ENCODE measurements around the gene KCNK1. TPM values are rescaled to one million over a fixed set of nuclear protein-coding genes. Genes with fewer than 3 reads are reported as not detected.

The KCNK1 gene
- total RNA-seq, 3 donors from 2014 or later = 0.96 to 9.1 (median 5.2) TPM

DNA sequence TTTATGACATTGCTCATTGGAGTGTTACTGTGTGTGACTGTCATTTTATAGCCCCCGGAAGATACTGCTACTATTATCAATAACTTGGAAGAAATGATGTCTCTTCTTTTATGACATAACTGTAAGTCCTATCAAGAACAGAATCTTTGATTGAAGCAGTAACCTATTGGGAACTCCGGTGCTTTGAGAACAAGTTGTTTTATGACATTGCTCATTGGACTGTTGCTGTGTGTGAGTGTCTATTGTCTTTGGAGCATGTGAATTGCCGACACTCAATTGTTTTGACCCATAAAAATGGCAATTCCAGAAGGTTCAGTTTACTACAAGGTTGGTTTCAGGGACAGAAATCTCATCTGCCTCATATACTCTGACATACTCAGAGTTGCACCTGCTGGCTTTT, 8.0 kb downstream of the KCNK1 start:
- H3K9me3 ChIP-seq = no peaks in the 10 kb centered on the region
- H3K4me3 ChIP-seq = no peak overlapping the region
- TF ChIP-seq, protein P1, sequence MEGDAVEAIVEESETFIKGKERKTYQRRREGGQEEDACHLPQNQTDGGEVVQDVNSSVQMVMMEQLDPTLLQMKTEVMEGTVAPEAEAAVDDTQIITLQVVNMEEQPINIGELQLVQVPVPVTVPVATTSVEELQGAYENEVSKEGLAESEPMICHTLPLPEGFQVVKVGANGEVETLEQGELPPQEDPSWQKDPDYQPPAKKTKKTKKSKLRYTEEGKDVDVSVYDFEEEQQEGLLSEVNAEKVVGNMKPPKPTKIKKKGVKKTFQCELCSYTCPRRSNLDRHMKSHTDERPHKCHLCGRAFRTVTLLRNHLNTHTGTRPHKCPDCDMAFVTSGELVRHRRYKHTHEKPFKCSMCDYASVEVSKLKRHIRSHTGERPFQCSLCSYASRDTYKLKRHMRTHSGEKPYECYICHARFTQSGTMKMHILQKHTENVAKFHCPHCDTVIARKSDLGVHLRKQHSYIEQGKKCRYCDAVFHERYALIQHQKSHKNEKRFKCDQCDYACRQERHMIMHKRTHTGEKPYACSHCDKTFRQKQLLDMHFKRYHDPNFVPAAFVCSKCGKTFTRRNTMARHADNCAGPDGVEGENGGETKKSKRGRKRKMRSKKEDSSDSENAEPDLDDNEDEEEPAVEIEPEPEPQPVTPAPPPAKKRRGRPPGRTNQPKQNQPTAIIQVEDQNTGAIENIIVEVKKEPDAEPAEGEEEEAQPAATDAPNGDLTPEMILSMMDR (IDR thresholded peaks at IDR 0.05) = no peak
- no peak for TF ChIP-seq POLR2AphosphoS5 (IDR thresholded peaks at IDR 0.05)
- TF ChIP-seq POLR2A (IDR thresholded peaks at IDR 0.05) = no peak
- no peaks in the 10 kb centered on the region for H3K4me1 ChIP-seq
- no peaks in the 10 kb centered on the region for H3K36me3 ChIP-seq
- intact Hi-C loops (cut with DNase I; ENCODE audit: low total_unique reads) = no loop called here
- DNase-seq (ENCODE audit: low spot score in 2 of 2) = no peak
- H3K27ac ChIP-seq = no peak overlapping the region
- H3K27me3 ChIP-seq = no peaks in the 10 kb centered on the region

- no peak for TF ChIP-seq POLR2AphosphoS5 (IDR thresholded peaks at IDR 0.05)
- no peak for TF ChIP-seq POLR2A (IDR thresholded peaks at IDR 0.05)
- TF ChIP-seq, protein P1 (IDR thresholded peaks at IDR 0.05) = no peak
- no peak overlapping the region for H3K27ac ChIP-seq
- no peaks in the 10 kb centered on the region for H3K4me1 ChIP-seq
- H3K4me3 ChIP-seq = no peak overlapping the region
- H3K9me3 ChIP-seq = no peaks in the 10 kb centered on the region
- DNase-seq (ENCODE audit: low spot score in 2 of 2) = no peak
- no peaks in the 10 kb centered on the region for H3K27me3 ChIP-seq
- no peaks in the 10 kb centered on the region for H3K36me3 ChIP-seq
- intact Hi-C loops (cut with DNase I; ENCODE audit: low total_unique reads) = no loop called here
Observed at GRCh38 chr1:233624289-233624688, 10.4 kb downstream of the KCNK1 start.

DNA sequence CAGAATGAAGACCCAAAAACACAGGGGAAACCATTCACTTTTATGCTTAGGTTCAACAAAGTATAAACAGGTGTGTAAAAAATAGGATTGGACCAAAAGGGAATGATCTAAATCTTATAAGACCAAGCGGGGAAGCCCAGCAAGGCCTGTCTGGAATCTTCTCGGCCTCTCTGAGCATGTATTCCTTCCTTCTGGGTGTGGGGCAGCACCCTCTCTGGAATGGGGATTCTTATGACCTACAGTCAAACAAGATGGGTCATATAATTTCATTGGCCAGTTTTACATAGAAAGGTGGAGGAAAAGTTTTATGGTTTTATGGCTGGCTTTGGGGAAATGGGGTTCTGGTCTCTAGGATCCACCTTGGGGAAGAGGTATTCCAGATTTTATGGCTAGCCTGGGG, 11.2 kb downstream of the KCNK1 start:
- TF ChIP-seq, protein P1 (IDR thresholded peaks at IDR 0.05) = no peak
- TF ChIP-seq POLR2AphosphoS5 (IDR thresholded peaks at IDR 0.05) = no peak
- TF ChIP-seq POLR2A (IDR thresholded peaks at IDR 0.05) = no peak
- intact Hi-C loops (cut with DNase I; ENCODE audit: low total_unique reads) = no loop called here
- H3K4me3 ChIP-seq = no peak overlapping the region

DNA sequence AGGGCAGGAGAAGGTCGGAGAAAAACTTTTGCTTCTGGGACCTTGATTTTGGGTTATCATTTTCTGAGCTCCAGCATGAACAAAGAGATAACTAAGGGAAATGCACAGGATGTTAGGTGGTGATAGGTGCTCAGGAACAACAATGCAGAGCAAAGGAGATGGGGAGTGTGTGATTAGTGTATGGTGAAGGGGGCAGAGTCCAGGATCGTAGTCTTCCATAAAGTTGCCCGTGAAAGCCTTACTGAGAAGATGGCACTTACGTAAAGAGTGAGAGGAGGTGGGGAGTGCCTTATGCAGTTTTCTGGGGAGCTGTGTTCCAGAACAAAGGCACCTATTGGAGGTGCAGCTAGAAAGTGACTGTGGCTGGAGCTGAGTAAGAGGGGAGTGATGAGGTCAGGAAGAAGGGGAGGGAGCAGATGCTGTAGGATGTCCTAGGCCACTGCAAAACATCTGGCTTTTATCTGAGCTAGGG, 11.6 kb downstream of the KCNK1 start:
- Histone ChIP-seq H3K36me3 (no peaks in the 10 kb centered on the region), H3K4me1 (no peaks in the 10 kb centered on the region), H3K4me3 (no peak overlapping the region), H3K27ac (no peak overlapping the region), H3K9me3 (no peaks in the 10 kb centered on the region), H3K27me3 (no peaks in the 10 kb centered on the region)
- TF ChIP-seq POLR2AphosphoS5 (IDR thresholded peaks at IDR 0.05) = no peak
- TF ChIP-seq, protein P1 (IDR thresholded peaks at IDR 0.05) = no peak
- TF ChIP-seq POLR2A (IDR thresholded peaks at IDR 0.05) = no peak
- DNase-seq (ENCODE audit: low spot score in 2 of 2) = no peak
- intact Hi-C loops (cut with DNase I; ENCODE audit: low total_unique reads) = no loop called here

More for the DNA sequence above, 11.2 kb downstream of the KCNK1 start:
- no peaks in the 10 kb centered on the region for H3K27me3 ChIP-seq
- H3K27ac ChIP-seq = no peak overlapping the region
- H3K9me3 ChIP-seq = no peaks in the 10 kb centered on the region
- H3K36me3 ChIP-seq = no peaks in the 10 kb centered on the region
- DNase-seq (ENCODE audit: low spot score in 2 of 2) = no peak
- H3K4me1 ChIP-seq = no peaks in the 10 kb centered on the region

GRCh38 chr1:233627376-233627775, 13.5 kb downstream of the KCNK1 start:
- no peak for DNase-seq (ENCODE audit: low spot score in 2 of 2)
- Histone ChIP-seq H3K27ac (no peak overlapping the region), H3K4me3 (no peak overlapping the region), H3K4me1 (no peaks in the 10 kb centered on the region), H3K27me3 (no peaks in the 10 kb centered on the region), H3K36me3 (no peaks in the 10 kb centered on the region), H3K9me3 (no peaks in the 10 kb centered on the region)
- intact Hi-C loops (cut with DNase I; ENCODE audit: low total_unique reads) = no loop called here
- TF ChIP-seq POLR2A (IDR thresholded peaks at IDR 0.05) (no peak), POLR2AphosphoS5 (IDR thresholded peaks at IDR 0.05) (no peak)
- TF ChIP-seq, protein P1 (IDR thresholded peaks at IDR 0.05) = no peak
